ENCODE data around the gene RHOB. TPM values are rescaled to one million over a fixed set of nuclear protein-coding genes. Genes with fewer than 3 reads are reported as not detected.
"Not testable (repeated sequence)": the region's sequence is repeated elsewhere in the genome, so short reads cannot be mapped to it uniquely, and the experiment has no call there.

Gene RHOB
- polyA plus RNA-seq, 4 donors = 84.1 to 110 (median 96.1) TPM

- no peak for DNase-seq (ENCODE audit: low read depth in 4 of 4, low spot score in 3 of 4)
Observed at GRCh38 chr2:20451341-20451740, 4.5 kb downstream of the RHOB start.

GRCh38 chr2:20451761-20452499 is 5.1 kb downstream of the RHOB start:
- DNase-seq (ENCODE audit: low read depth in 4 of 4, low spot score in 3 of 4) = no peak

GRCh38 chr2:20452551-20452950 is 5.7 kb downstream of the RHOB start:
- DNase-seq (ENCODE audit: low read depth in 4 of 4, low spot score in 3 of 4) = no peak

- DNase-seq (ENCODE audit: low read depth in 4 of 4, low spot score in 3 of 4) = no peak
Observed at GRCh38 chr2:20453087-20453486, 6.2 kb downstream of the RHOB start.

- DNase-seq (ENCODE audit: low read depth in 4 of 4, low spot score in 3 of 4) = no peak
Observed at GRCh38 chr2:20454036-20454981, 7.4 kb downstream of the RHOB start.

- no peak for DNase-seq (ENCODE audit: low read depth in 4 of 4, low spot score in 3 of 4)
Observed at GRCh38 chr2:20455076-20455587, 8.3 kb downstream of the RHOB start.

GRCh38 chr2:20456116-20456571 is 9.3 kb downstream of the RHOB start:
- no peak for DNase-seq (ENCODE audit: low read depth in 4 of 4, low spot score in 3 of 4)

- no peak for DNase-seq (ENCODE audit: low read depth in 4 of 4, low spot score in 3 of 4)
Observed at GRCh38 chr2:20456636-20457426, 10.0 kb downstream of the RHOB start.

- no peak for DNase-seq (ENCODE audit: low read depth in 4 of 4, low spot score in 3 of 4)
Observed at GRCh38 chr2:20457661-20458630, 11.1 kb downstream of the RHOB start.

- DNase-seq (ENCODE audit: low read depth in 4 of 4, low spot score in 3 of 4) = not testable (repeated sequence)
Observed at GRCh38 chr2:20458737-20459484, 12.0 kb downstream of the RHOB start.

- DNase-seq (ENCODE audit: low read depth in 4 of 4, low spot score in 3 of 4) = no peak
Observed at GRCh38 chr2:20465716-20466394, 19.0 kb downstream of the RHOB start.

GRCh38 chr2:20467789-20468548 is 21.1 kb downstream of the RHOB start:
- DNase-seq (ENCODE audit: low read depth in 4 of 4, low spot score in 3 of 4) = no peak

- DNase-seq (ENCODE audit: low read depth in 4 of 4, low spot score in 3 of 4) = no peak
Observed at GRCh38 chr2:20468549-20469500, 22.0 kb downstream of the RHOB start.

- DNase-seq (ENCODE audit: low read depth in 4 of 4, low spot score in 3 of 4) = no peak
Observed at GRCh38 chr2:20469595-20469994, 22.7 kb downstream of the RHOB start.

GRCh38 chr2:20470211-20470610 is 23.3 kb downstream of the RHOB start:
- no peak for DNase-seq (ENCODE audit: low read depth in 4 of 4, low spot score in 3 of 4)

- DNase-seq (ENCODE audit: low read depth in 4 of 4, low spot score in 3 of 4) = no peak
Observed at GRCh38 chr2:20471148-20471547, 24.3 kb downstream of the RHOB start.

All from right renal pelvis (tissue), 4 donors.